B cell (primary cell): ENCODE results near the gene KDM4F.

ENCODE experiments used
- CTCF ChIP-seq: fragments of 200-600 bp; IDR thresholded peaks from one replicate; pipeline ENCODE4 v1.8.0; 2022; ENCODE audit warnings: antibody characterized with exemption, mild to moderate bottlenecking
- EZH2 ChIP-seq: IDR thresholded peaks from 2 replicates; pipeline ENCODE4 v1.6.1; 2012; ENCODE audit warnings: borderline replicate concordance, low read depth, mild to moderate bottlenecking, moderate library complexity, low read length; ENCODE audit not compliant: insufficient read depth, poor library complexity, severe bottlenecking

DNA sequence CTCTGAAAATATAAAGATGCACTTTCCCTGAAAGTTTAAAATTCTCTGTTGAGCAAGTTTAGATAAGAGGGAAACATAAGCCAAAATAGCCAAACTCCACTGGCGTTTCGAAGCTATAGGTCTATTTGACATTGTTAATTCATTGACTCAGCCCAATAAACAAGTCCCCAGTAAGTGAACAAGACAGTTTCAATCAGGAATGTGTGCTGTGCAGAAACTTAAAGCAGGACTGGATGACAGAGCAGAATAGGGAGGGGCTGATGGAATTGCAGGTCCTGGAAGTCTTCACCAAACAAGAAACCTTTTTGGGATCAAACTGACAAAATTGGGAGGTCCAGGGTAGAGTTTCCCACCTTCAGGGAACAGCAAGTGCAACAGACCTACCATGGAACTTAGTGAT lies 33.1 kb upstream of the KDM4F start:
- no peak for TF ChIP-seq CTCF
- no peak for TF ChIP-seq EZH2
